Stimulated activated CD4-positive, alpha-beta T cell treated with anti-CD3 and anti-CD28 coated beads, Interleukin-4, amount 100 ng/mL, for 48 hours (primary cell): Measurements from ENCODE around the gene SFXN5.

ENCODE experiments used
- DNase-seq, 2 donors: peaks; one replicate each; pipeline ENCODE4 v3.0.0-alpha.2; 2020; ENCODE audit warnings: low read depth in 2 of 2

SFXN5 gene

GRCh38 chr2:72940786-72941185 is 130.7 kb downstream of the SFXN5 start:
- DNase-seq: no peak

- DNase-seq: no peak
Measured at GRCh38 chr2:72940361-72940760, 131.2 kb downstream of the SFXN5 start.

DNA sequence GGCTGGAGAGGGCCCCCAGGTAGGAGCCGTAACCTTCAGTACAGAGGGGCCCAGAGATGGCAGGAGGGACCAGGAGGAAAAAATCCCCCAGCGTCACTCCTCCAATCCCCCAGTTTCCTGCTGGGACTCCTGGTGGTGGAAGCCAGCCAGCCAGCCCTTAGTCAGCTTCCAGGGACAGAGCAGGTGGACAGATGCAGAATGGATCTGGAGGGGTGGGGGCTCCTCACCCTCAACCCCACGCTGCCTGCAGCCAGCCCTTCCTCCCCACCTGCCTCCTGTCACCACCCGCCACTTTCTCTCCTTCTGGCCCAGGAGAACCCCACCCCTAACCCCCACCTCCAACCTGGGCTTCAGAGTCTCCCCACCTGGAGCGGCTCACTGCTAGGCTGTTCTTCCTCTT is 133.1 kb downstream of the SFXN5 start:
- DNase-seq: no peak

- DNase-seq: no peak
Measured at GRCh38 chr2:72937356-72937669, 134.2 kb downstream of the SFXN5 start.

- DNase-seq: no peak
Measured at GRCh38 chr2:72936660-72937355, 134.7 kb downstream of the SFXN5 start.

GRCh38 chr2:72935611-72935957 is 135.9 kb downstream of the SFXN5 start:
- no peak for DNase-seq

DNA sequence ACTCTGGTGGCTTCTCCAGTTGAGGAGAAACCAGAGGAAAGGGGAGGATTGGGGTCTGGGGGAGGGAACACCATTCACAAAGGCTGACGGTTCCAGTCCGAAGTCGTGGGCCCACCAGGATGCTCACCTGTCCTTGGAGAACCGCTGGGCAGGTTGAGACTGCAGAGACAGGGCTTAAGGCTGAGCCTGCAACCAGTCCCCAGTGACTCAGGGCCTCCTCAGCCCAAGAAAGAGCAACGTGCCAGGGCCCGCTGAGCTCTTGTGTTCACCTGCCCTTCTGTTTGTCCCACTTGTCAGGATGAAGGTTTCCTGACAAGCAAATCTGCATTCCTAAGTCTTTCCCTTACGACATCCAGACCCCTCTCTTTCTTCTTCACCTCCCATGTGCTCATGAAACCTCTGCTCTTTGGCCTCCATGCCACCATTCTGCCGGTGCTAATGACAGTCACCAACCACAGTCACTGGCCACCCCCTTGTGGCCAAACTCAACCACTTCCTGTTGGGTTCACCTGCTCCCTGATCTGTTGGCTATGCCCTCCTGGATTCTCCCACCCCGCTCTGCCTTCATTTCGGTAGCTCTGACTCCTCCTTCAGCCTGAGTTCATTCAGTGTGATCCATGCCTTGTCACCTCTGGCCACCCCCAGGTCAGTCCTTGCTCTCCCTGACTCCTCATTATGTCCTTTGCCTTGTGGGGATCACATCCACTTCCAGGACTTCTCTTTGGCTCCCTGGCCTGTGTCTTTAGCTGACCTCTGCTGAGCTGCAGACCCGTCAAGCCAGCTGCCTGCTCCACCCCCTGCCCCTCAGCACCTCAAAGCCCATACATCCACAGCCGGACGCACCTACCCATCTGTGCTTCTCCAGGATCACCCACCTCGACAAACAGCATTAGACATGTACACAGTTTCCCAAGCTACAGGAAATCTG is 136.6 kb downstream of the SFXN5 start:
- no peak for DNase-seq

DNA sequence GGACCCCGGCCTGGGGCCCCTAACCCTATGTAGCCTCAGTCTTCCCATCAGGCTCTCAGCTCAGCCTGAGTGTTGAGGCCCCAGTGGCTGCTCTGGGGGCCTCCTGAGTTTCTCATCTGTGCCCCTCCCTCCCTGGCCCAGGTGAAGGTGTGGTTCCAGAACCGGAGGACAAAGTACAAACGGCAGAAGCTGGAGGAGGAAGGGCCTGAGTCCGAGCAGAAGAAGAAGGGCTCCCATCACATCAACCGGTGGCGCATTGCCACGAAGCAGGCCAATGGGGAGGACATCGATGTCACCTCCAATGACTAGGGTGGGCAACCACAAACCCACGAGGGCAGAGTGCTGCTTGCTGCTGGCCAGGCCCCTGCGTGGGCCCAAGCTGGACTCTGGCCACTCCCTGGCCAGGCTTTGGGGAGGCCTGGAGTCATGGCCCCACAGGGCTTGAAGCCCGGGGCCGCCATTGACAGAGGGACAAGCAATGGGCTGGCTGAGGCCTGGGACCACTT is 137.8 kb downstream of the SFXN5 start:
- DNase-seq: no peak

DNA sequence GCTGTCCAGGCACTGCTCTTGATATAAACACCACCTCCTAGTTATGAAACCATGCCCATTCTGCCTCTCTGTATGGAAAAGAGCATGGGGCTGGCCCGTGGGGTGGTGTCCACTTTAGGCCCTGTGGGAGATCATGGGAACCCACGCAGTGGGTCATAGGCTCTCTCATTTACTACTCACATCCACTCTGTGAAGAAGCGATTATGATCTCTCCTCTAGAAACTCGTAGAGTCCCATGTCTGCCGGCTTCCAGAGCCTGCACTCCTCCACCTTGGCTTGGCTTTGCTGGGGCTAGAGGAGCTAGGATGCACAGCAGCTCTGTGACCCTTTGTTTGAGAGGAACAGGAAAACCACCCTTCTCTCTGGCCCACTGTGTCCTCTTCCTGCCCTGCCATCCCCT is 138.3 kb downstream of the SFXN5 start:
- no peak for DNase-seq

DNA sequence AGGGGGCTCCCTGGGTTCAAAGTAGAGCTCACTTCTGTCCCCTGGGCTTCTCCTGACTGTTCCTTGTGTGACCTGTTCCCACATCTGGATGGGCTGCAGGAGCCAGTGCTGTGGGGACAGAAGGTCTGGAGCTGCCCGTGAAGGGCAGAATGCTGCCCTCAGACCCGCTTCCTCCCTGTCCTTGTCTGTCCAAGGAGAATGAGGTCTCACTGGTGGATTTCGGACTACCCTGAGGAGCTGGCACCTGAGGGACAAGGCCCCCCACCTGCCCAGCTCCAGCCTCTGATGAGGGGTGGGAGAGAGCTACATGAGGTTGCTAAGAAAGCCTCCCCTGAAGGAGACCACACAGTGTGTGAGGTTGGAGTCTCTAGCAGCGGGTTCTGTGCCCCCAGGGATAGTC is 138.7 kb downstream of the SFXN5 start:
- DNase-seq: no peak

- DNase-seq: no peak
Measured at GRCh38 chr2:72932045-72932740, 139.3 kb downstream of the SFXN5 start.

DNA sequence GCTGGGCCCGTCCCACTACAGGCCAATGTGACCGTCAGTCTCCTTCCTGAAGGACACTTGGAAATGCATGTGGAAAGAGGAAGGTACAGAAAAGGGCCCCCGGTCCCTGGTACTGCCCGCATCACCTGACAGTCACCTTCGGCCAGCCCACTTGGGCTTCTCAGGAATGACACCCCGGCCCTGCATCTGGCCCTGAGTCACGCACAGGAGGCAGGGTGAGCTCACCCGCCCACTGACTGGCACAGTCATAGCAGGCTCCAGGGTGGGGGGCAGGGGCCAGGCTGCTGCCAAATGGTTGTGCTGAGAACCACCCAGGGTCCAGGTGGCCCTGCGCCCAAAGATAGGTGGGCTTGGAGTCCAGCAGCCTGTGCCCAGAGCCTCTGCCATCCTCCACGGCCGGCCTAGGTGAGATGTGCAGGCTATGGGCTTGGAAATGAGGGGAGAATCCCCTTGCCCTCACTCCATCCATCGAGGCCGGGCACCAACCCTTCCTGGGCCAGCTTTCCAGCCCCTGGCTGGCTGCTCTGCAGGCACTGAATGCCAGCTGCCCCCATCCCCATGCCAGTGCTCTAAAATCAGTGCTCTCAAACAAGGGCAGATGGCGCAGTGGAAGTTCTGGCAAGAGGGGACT is 140.1 kb downstream of the SFXN5 start:
- no peak for DNase-seq

DNA sequence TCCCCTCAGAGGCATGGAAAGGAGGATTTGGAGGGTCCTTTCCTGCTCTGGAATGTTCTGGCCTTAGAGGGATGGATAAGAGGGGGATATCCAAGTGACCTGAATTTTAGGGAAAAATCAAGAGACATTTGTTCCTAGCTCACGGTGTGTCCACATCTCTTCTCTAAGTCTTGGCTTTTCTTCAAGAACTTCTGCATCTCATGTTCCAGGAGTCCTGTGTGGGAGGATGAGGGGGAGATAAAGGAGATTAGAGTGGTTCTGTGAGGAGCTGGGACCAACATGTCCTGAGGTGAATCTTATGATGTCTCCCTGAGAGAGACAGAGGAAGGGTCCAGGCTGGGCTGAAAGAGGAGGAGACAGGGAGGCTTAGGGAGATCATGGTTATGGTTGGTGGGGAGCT is 142.5 kb downstream of the SFXN5 start:
- no peak for DNase-seq

DNA sequence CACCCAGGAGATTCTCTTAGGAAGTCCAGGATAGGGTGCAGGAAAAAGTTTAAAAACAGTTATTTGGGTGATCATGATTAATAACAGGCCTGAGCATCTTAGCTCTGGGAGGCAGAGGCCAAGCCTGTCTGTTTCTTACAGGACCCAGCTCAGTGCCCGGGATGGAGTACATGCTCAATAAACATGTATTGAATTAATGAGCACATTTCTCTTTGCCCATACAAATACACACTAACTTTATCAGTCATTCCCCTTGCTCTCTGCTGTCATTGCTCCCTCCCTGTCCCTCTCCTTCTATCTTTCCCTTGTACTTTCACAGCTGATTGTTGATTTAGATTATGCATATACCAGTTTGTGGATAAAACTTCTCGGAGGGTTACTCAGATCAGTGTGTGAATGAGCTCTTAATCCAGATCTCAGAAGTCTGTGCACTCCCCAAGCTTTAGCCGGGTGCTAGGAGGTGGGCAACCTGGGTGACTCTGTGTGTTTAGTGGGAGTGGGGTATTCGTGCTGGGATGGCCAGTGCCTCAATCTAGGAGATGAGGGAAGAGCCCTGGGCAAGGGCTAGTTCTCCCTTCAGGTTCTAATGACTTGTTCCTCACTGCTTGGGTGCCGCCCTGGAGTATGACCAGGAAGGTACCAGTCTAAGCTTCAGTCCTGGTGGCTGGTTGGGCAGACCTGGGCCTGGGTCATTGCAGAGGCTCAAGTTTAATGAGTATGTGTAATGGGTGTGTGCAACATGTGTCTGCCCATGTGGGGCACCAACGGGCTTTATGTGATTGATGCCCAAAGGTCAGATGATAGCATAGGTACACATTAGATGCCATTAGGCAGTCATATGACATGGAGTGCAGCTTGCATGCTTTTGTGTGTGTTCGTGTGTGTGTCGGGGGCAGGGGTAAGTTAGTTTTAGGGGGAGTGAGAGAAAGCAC is 143.6 kb downstream of the SFXN5 start:
- no peak for DNase-seq

GRCh38 chr2:72926811-72927465 is 144.6 kb downstream of the SFXN5 start:
- no peak for DNase-seq

DNA sequence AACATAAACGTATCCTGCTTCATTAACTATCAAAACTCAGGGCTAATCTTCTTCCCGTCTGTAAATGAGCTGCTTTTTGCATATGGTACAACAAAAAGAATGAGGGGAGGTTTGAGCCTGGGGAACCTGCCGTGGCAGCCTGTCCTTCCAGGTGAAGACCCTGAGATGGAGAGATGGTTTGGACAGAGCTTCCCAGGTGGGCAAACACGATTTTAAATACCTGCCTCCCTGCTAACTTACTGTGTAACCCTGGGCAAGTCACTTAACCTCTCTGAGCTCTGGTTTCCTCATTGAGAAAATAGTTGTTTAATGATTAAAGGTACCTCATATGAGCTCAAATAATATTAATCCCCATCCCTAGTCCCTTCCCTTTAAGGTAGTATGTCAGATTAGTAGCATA is 145.1 kb downstream of the SFXN5 start:
- no peak for DNase-seq

GRCh38 chr2:72925328-72925943 is 146.1 kb downstream of the SFXN5 start:
- DNase-seq: no peak

DNA sequence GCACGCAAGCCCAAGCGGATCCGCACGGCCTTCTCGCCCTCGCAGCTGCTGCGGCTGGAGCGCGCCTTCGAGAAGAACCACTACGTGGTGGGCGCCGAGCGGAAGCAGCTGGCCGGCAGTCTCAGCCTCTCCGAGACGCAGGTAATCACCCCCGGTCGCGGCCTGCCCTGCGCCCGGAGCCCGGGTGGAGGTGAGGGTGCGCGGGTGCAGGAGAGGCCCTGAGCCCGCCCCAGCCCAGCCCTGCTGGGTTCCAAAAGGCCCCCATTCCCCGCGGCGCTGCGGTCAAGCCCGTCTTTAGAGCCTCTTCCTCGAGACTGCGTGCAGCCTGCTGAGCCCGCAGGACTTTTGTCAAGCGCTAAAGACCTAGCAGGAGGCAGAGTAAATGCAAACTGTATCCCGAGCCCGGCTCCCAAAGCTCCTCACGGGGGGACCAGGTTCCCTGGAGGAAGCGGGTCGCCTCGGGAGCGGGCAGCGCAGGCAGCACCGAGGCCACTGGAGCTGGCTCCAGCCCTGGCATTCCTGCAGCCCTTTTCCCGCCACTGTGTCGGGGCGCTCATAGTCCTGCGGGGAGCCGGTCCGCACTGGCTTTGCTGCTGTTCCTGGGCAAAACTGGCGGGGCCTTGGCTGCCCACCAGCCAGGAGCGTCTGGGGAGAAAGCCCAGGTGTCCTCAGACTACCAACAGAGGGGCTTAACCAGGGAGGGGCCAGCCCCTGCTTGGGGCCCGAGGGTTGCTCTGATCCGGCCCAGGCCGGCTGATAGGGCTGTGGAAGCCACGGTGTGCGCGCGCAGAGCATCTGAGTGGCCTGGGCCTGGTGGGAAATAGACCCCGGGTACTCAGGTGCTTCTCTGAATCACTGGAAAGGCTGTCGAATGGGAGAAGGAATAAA is 146.9 kb downstream of the SFXN5 start:
- no peak for DNase-seq

- DNase-seq: no peak
Measured at GRCh38 chr2:72923833-72924352, 147.6 kb downstream of the SFXN5 start.
